Neuronal stem cell (in vitro differentiated cells): ENCODE measurements around the gene WRAP53.

ENCODE experiments used
- DNase-seq: peaks from one replicate; pipeline ENCODE4 v3.0.0-alpha.2; 2013; ENCODE audit warnings: low spot score
- H2AFZ ChIP-seq: one replicate; pipeline ENCODE4 v1.6.1; 2013; ENCODE audit warnings: mild to moderate bottlenecking, low read length, inconsistent platforms
- H2AK5ac ChIP-seq: 2 replicates; pipeline ENCODE4 v1.6.1; 2013; ENCODE audit warnings: low read depth, mild to moderate bottlenecking, inconsistent platforms, low read length, moderate library complexity, mixed read lengths
- H2BK120ac ChIP-seq: 2 replicates; pipeline ENCODE4 v1.6.1; 2013; ENCODE audit warnings: low read depth, mild to moderate bottlenecking, inconsistent platforms, low read length, moderate library complexity, mixed read lengths
- H2BK12ac ChIP-seq: one replicate; pipeline ENCODE4 v1.6.1; 2013; ENCODE audit warnings: low read length, inconsistent platforms
- H2BK15ac ChIP-seq: 2 replicates; pipeline ENCODE4 v1.6.1; 2013; ENCODE audit warnings: mild to moderate bottlenecking, low read length, inconsistent platforms, mixed read lengths
- H2BK5ac ChIP-seq: one replicate; pipeline ENCODE4 v1.6.1; 2013; ENCODE audit warnings: inconsistent platforms, mild to moderate bottlenecking, low read length, moderate library complexity
- H3K14ac ChIP-seq: one replicate; pipeline ENCODE4 v1.6.1; 2013; ENCODE audit warnings: low read length, inconsistent platforms
- H3K18ac ChIP-seq: 2 replicates; pipeline ENCODE4 v1.6.1; 2013; ENCODE audit warnings: low read length, inconsistent platforms
- H3K23ac ChIP-seq: 2 replicates; pipeline ENCODE4 v1.6.1; 2013; ENCODE audit warnings: low read depth, mild to moderate bottlenecking, mixed read lengths, low read length, inconsistent platforms; ENCODE audit not compliant: poor library complexity
- H3K27ac ChIP-seq: replicated peaks from 3 replicates; pipeline ENCODE4 v1.5.1; 2013; ENCODE audit warnings: low read length, inconsistent platforms
- H3K27me3 ChIP-seq, 3 experiments: 2 replicates each; pipeline ENCODE4 v1.6.1; 2013; ENCODE audit warnings: low read length in 3 of 3, mild to moderate bottlenecking in 2 of 3, inconsistent platforms in 1 of 3, low read depth in 1 of 3, mixed read lengths in 1 of 3, moderate library complexity in 1 of 3; ENCODE audit not compliant: control insufficient read depth in 3 of 3, insufficient read depth in 3 of 3
- H3K36me3 ChIP-seq, 2 donors: replicated peaks in 1 of 2; 2 replicates each; pipeline ENCODE4 v1.6.1; 2013; ENCODE audit warnings: low read length in 2 of 2; ENCODE audit not compliant: control insufficient read depth in 2 of 2, insufficient read depth in 2 of 2
- H3K4ac ChIP-seq: 2 replicates; pipeline ENCODE4 v1.6.1; 2013; ENCODE audit warnings: inconsistent platforms, mild to moderate bottlenecking, low read length, moderate library complexity
- H3K4me1 ChIP-seq, 2 donors: 1 replicate in 1 of 2; 2 replicates in 1 of 2; pipeline ENCODE4 v1.6.1; 2013; ENCODE audit warnings: low read length in 2 of 2, low read depth in 1 of 2; ENCODE audit not compliant: control insufficient read depth in 2 of 2, insufficient read depth in 1 of 2
- H3K4me2 ChIP-seq: one replicate; pipeline ENCODE4 v1.6.1; 2013; ENCODE audit warnings: mild to moderate bottlenecking, low read length, inconsistent platforms; ENCODE audit not compliant: insufficient read depth, poor library complexity, severe bottlenecking
- H3K4me3 ChIP-seq, 2 donors: 2 replicates each; pipeline ENCODE4 v1.5.1; 2013; ENCODE audit warnings: low read length in 2 of 2, mild to moderate bottlenecking in 2 of 2, inconsistent platforms in 1 of 2, moderate library complexity in 1 of 2
- H3K79me1 ChIP-seq: one replicate; pipeline ENCODE4 v1.6.1; 2013; ENCODE audit warnings: low read depth, mild to moderate bottlenecking, inconsistent platforms, low read length, moderate library complexity
- H3K9ac ChIP-seq: one replicate; pipeline ENCODE4 v1.6.1; 2013; ENCODE audit warnings: mild to moderate bottlenecking, low read depth, low read length, inconsistent platforms; ENCODE audit not compliant: poor library complexity
- H3K9me3 ChIP-seq, 2 donors: replicated peaks in 1 of 2; 2 replicates each; pipeline versions ENCODE3 to v1.6.1; 2013; ENCODE audit warnings: low read length in 2 of 2, mild to moderate bottlenecking in 2 of 2, inconsistent platforms in 1 of 2, low read depth in 1 of 2, mixed read lengths in 1 of 2, moderate library complexity in 1 of 2; ENCODE audit not compliant: control insufficient read depth in 2 of 2, insufficient read depth in 1 of 2
- H4K8ac ChIP-seq: one replicate; pipeline ENCODE4 v1.6.1; 2013; ENCODE audit warnings: low read depth, mild to moderate bottlenecking, inconsistent platforms, low read length, moderate library complexity
- H4K91ac ChIP-seq: one replicate; pipeline ENCODE4 v1.6.1; 2013; ENCODE audit warnings: low read length, low read depth, mild to moderate bottlenecking, inconsistent platforms; ENCODE audit not compliant: poor library complexity
- WGBS, 2 donors: extraction: QIAGEN DNeasy Blood & Tissue Kit; methylation state at CpG; one replicate each; pipeline ENCODE4 v1.1.7; 2013; ENCODE audit warnings: missing lambda C conversion rate in 2 of 2, mixed read lengths in 1 of 2; ENCODE audit not compliant: insufficient read length in 2 of 2, insufficient replicate concordance in 1 of 2; ENCODE audit errors: extremely low coverage in 2 of 2; 5-methylcytosine and 5-hydroxymethylcytosine counted together

Gene WRAP53

DNA sequence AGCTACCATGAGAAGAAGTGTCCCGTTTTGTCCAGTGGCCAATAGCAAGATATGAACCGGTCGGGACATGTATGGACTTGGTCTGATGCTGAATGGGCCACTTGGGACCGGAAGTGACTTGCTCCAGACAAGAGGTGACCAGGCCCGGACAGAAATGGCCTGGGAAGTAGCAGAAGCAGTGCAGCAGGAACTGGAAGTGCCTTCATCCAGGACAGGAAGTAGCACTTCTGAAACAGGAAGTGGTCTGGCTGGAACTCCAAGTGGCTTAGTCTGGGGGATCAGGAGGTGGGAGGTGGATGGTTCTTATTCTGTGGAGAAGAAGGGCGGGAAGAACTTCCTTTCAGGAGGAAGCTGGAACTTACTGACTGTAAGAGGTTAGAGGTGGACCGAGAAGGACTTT lies 22.0 kb downstream of the WRAP53 start:
- H2BK12ac ChIP-seq, result no peak overlapping the region
- H3K23ac ChIP-seq, result no peak overlapping the region
- peaks cover 10% of the 10 kb centered on the region for H3K79me1 ChIP-seq
- no peak overlapping the region for H3K18ac ChIP-seq
- H3K9ac ChIP-seq, result no peak overlapping the region
- H2BK5ac ChIP-seq, result no peak overlapping the region
- no peak overlapping the region for H4K91ac ChIP-seq
- H3K27ac ChIP-seq, result no peak overlapping the region
- H3K4me2 ChIP-seq, result no peak overlapping the region
- no peaks in the 10 kb centered on the region for H3K27me3 ChIP-seq
- H2AK5ac ChIP-seq, result no peak overlapping the region
- no CpG with 5 or more reads among the region's 7 CpGs for WGBS, 2 donors
- no peak overlapping the region for H4K8ac ChIP-seq
- H3K4me1 ChIP-seq, result peaks cover 37 to 58% of the 10 kb centered on the region in 2 donors
- peaks cover 0 to 24% of the 10 kb centered on the region in 2 donors for H3K36me3 ChIP-seq
- H2BK15ac ChIP-seq, result no peak overlapping the region
- H3K14ac ChIP-seq, result no peak overlapping the region
- no peaks in the 10 kb centered on the region for H3K9me3 ChIP-seq
- no peak overlapping the region for H2BK120ac ChIP-seq
- H2AFZ ChIP-seq, result no peak overlapping the region
- DNase-seq, result no peak
- no peak overlapping the region for H3K4me3 ChIP-seq
- no peak overlapping the region for H3K4ac ChIP-seq

DNA sequence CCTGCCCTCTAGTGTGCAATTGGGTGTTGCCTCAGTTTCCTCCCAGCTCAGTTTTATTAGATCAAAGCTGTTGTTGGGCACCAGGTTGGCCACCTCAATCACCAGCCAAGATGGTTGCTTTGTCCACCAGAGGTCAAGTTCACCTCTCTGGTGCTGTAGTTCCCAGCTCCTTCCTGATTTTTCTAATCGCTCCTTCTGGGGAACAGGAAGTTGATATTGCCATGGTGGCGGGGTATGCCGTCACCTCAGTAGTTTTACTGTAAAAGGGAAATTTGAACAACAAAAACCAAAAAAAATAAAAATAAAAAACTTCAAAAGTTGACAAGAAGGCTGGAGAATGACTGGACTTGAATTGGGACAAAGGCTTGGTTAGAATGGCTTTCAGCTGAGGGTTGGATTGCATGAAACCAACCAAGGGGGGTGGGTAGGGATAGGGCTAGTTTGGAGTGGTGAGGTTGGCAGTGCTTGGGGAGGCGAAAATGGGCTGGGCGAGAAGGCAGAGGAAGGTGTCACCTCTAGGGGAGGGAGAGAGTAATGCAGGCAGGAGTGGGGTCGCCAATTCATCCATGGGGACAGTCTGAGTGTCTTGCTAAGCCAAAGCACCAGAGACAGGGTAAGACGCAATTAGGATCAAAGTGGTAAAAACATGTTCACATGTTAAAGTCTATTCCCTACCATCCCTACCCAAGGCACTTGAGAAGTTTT lies 22.9 kb downstream of the WRAP53 start:
- Histone ChIP-seq H3K14ac (no peak overlapping the region), H2BK120ac (no peak overlapping the region), H3K4me2 (no peak overlapping the region), H2AFZ (no peak overlapping the region), H3K27ac (peak overlapping the region; percentile 56), H2BK15ac (no peak overlapping the region), H3K36me3 (peaks cover 0 to 24% of the 10 kb centered on the region in 2 donors), H3K4me1 (peaks cover 42 to 60% of the 10 kb centered on the region in 2 donors), H4K8ac (no peak overlapping the region), H4K91ac (no peak overlapping the region), H3K79me1 (peaks cover 7% of the 10 kb centered on the region), H3K18ac (no peak overlapping the region), H3K23ac (peak overlapping the region; percentile 32), H2BK5ac (no peak overlapping the region), H3K4ac (no peak overlapping the region), H3K27me3 (no peaks in the 10 kb centered on the region), H2BK12ac (no peak overlapping the region), H3K9me3 (no peaks in the 10 kb centered on the region), H3K4me3 (peak overlapping the region in 1 of 2 donors; percentile 21), H2AK5ac (peak overlapping the region; percentile 1), H3K9ac (no peak overlapping the region)
- WGBS, 2 donors, result no CpG with 5 or more reads among the region's 7 CpGs
- no peak for DNase-seq

DNA sequence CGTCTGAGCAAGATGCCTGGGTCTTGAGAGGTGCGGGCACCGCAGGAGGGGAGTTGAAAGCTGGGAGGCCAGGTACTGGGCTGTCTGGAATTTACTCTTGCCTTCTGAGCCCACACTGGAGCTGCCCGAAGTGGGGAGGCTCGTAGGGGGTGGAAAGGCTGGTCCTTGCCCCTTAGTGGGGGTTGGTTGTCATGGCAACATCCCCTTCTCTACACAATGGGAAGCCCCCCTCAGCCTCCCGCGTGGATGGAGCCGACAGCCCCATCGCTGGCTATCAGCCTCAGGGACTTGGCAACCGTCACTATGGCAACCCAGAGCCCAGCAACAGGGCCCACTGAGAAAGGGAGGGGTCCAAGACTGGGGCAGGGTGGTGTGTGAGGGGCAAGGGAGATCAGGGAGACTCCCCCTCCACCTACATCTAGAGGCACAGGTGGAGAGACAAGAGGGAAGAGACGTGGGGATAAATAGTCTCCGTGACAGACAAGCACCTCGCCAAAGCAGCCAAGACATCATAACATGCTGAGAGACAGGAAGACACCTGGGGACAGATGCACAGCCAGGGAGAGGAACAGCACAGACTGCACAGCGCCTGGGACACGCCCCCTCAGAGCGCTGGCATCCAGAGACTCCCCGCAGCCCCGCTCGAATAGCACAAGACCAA lies 24.0 kb downstream of the WRAP53 start:
- peak; percentile 76 for DNase-seq
- Histone ChIP-seq H3K27me3 (no peaks in the 10 kb centered on the region), H3K4me3 (no peak overlapping the region), H2BK12ac (no peak overlapping the region), H3K18ac (peak overlapping the region; percentile 39), H3K9me3 (no peaks in the 10 kb centered on the region), H3K36me3 (peaks cover 0 to 24% of the 10 kb centered on the region in 2 donors), H3K23ac (no peak overlapping the region), H4K91ac (no peak overlapping the region), H4K8ac (no peak overlapping the region), H2BK5ac (no peak overlapping the region), H2BK15ac (no peak overlapping the region), H2AK5ac (peak overlapping the region; percentile 48), H3K4me1 (peaks cover 39 to 56% of the 10 kb centered on the region in 2 donors), H3K27ac (peak overlapping the region; percentile 56), H3K9ac (no peak overlapping the region), H2BK120ac (no peak overlapping the region), H3K14ac (no peak overlapping the region), H3K4me2 (peak overlapping the region; percentile 41), H3K79me1 (peaks cover 5% of the 10 kb centered on the region), H3K4ac (no peak overlapping the region), H2AFZ (no peak overlapping the region)
- no CpG with 5 or more reads among the region's 19 CpGs for WGBS, 2 donors

DNA sequence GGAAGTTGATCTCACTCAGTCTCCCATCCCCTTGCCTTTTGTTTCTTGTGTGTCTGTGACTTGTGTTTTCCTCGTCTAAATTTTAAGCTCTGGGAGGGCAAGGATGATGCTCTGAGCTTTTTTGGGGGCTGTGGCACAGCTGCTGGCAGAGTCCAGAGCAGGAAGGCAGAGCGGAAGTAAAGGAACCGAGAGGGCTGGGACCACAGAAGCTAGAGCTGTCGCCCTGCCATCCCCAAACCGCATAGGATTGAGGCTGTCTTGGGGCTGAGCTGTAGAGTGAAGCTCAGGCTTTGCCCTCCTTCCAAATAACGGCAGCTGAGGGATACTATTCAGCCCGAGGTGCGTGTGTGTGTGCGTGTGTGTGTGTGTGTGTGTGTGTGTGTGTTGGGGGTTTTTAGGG lies 25.5 kb downstream of the WRAP53 start:
- no peak for DNase-seq

More for the DNA sequence above, 25.5 kb downstream of the WRAP53 start:
- no peak overlapping the region for H3K4me2 ChIP-seq
- H4K8ac ChIP-seq, result no peak overlapping the region
- H3K4me3 ChIP-seq, result no peak overlapping the region
- H3K27ac ChIP-seq, result no peak overlapping the region
- H2BK5ac ChIP-seq, result no peak overlapping the region
- no peak overlapping the region for H2AFZ ChIP-seq
- peaks cover 0 to 18% of the 10 kb centered on the region in 2 donors for H3K36me3 ChIP-seq
- H3K9me3 ChIP-seq, result no peaks in the 10 kb centered on the region
- H3K9ac ChIP-seq, result no peak overlapping the region
- H3K4ac ChIP-seq, result no peak overlapping the region
- H3K4me1 ChIP-seq, result peaks cover 43 to 64% of the 10 kb centered on the region in 2 donors
- H3K27me3 ChIP-seq, result peaks cover 0 to 8% (median 2%) of the 10 kb centered on the region in 3 experiments
- no peak overlapping the region for H3K14ac ChIP-seq
- no peak overlapping the region for H2BK120ac ChIP-seq
- no peak overlapping the region for H3K18ac ChIP-seq
- no CpG with 5 or more reads among the region's 9 CpGs for WGBS, 2 donors
- H2BK15ac ChIP-seq, result no peak overlapping the region
- H2BK12ac ChIP-seq, result no peak overlapping the region
- no peak overlapping the region for H2AK5ac ChIP-seq
- H4K91ac ChIP-seq, result no peak overlapping the region
- H3K79me1 ChIP-seq, result no peaks in the 10 kb centered on the region
- H3K23ac ChIP-seq, result no peak overlapping the region
